A673 (cell line): ENCODE results near the gene TMEM63B. TPM values are rescaled to one million over a fixed set of nuclear protein-coding genes. Genes with fewer than 3 reads are reported as not detected.

Experiments used
- BruUV-seq: library from RNA; stranded (reverse); fragments of 400-500 nt; replicated peaks from 2 replicates; lab custom pipeline; 2021; lab: Mats Ljungman, UMichigan
- CTCF ChIA-PET: fragments of 300-600 bp; sonication (Branson Sonifier 250); formaldehyde crosslinking; loops from one replicate; lab custom pipeline; 2022; ENCODE audit warnings: antibody characterized with exemption; lab: Charles Lee
- POLR2A ChIA-PET: fragments of 300-600 bp; sonication (Branson Sonifier 250); formaldehyde crosslinking; loops from one replicate; lab custom pipeline; 2022; ENCODE audit warnings: antibody characterized with exemption; ENCODE audit not compliant: low non-redundant PET; lab: Charles Lee
- DNase-seq: peaks from one replicate; pipeline ENCODE4 v3.0.0-alpha.2; 2015; ENCODE audit warnings: low spot score
- H3K27ac ChIP-seq: fragments of 200-600 bp; sonication (generic); 2 replicates; pipeline ENCODE4 v1.5.1; 2016; ENCODE audit warnings: mixed run types, low read depth, mild to moderate bottlenecking, mixed read lengths, antibody characterized with exemption, low read length; ENCODE audit not compliant: poor library complexity, severe bottlenecking
- H3K27me3 ChIP-seq: fragments of 200-600 bp; sonication (generic); replicated peaks from 2 replicates; pipeline ENCODE4 v1.6.1; 2017; ENCODE audit warnings: mixed run types, low read depth, mild to moderate bottlenecking, mixed read lengths, antibody characterized with exemption, low read length; ENCODE audit not compliant: insufficient read depth, poor library complexity
- H3K36me3 ChIP-seq: fragments of 200-600 bp; sonication (generic); 2 replicates; pipeline ENCODE4 v1.6.1; 2016; ENCODE audit warnings: mixed run types, mild to moderate bottlenecking, mixed read lengths, antibody characterized with exemption, low read length; ENCODE audit not compliant: insufficient read depth, poor library complexity, severe bottlenecking
- H3K4me1 ChIP-seq: fragments of 200-600 bp; sonication (generic); 2 replicates; pipeline ENCODE4 v1.6.1; 2017; ENCODE audit warnings: mixed run types, mild to moderate bottlenecking, mixed read lengths, antibody characterized with exemption, low read length; ENCODE audit not compliant: insufficient read depth, poor library complexity, severe bottlenecking
- H3K4me3 ChIP-seq: fragments of 200-600 bp; sonication (generic); 2 replicates; pipeline ENCODE4 v1.5.1; 2016; ENCODE audit warnings: low read depth, mixed run types, mild to moderate bottlenecking, mixed read lengths, low read length; ENCODE audit not compliant: poor library complexity, severe bottlenecking
- H3K9me3 ChIP-seq: fragments of 200-600 bp; sonication (generic); 2 replicates; pipeline ENCODE4 v1.6.1; 2016; ENCODE audit warnings: mixed run types, low read depth, mild to moderate bottlenecking, mixed read lengths, antibody characterized with exemption, low read length; ENCODE audit not compliant: poor library complexity, severe bottlenecking
- CTCF ChIP-seq: fragments of 300-800, 200-600 bp; sonication (generic); conservative IDR thresholded peaks from 2 replicates; pipeline ENCODE4 v1.5.1; 2017; ENCODE audit warnings: low read depth, mild to moderate bottlenecking, antibody characterized with exemption, low read length, moderate library complexity, mixed read lengths
- EZH2 ChIP-seq: fragments of 200-600 bp; sonication (generic); IDR thresholded peaks from 2 replicates; pipeline ENCODE4 v1.6.1; 2017; ENCODE audit warnings: borderline replicate concordance, low read depth, mild to moderate bottlenecking, mixed read lengths, antibody characterized with exemption, low read length; ENCODE audit not compliant: poor library complexity, severe bottlenecking
- intact Hi-C: fragments of 100-400 bp; cut with micrococcal nuclease; formaldehyde crosslinking; loops from one replicate; pipeline ENCODE4 v1.10.0; 2022; ENCODE audit not compliant: unreplicated experiment
- total RNA-seq: library from RNA; stranded (reverse); gene quantifications from 2 replicates; pipeline ENCODE4 v1.2.3, GENCODE V29; 2021

Gene TMEM63B
- total RNA-seq, 1 experiment from 2014 or later: 32.0 TPM

GRCh38 chr6:44113414-44113813 lies 13.9 kb upstream of the TMEM63B start:
- Histone ChIP-seq H3K36me3 (peaks cover 62% of the 10 kb centered on the region), H3K9me3 (no peaks in the 10 kb centered on the region), H3K27me3 (no peaks in the 10 kb centered on the region), H3K27ac (no peak overlapping the region), H3K4me3 (no peak overlapping the region), H3K4me1 (peaks cover 7% of the 10 kb centered on the region)
- BruUV-seq: no TSS peak
- CTCF ChIA-PET: no interaction called here
- no peak for DNase-seq
- POLR2A ChIA-PET: interaction anchor here (0.7 kb wide), 1 partner anchor 486 kb away, joined by 10 read pairs; no protein-coding TSS in a partner anchor
- intact Hi-C loops: no loop called here
- TF ChIP-seq CTCF: 0 out of 2 replicates have a peak, but pooled peaks have one; percentile 15
- no peak for TF ChIP-seq EZH2

- H3K27me3 ChIP-seq: no peaks in the 10 kb centered on the region
- H3K27ac ChIP-seq: no peak overlapping the region
- ChIA-PET CTCF (no interaction called here), POLR2A (no interaction called here)
- H3K4me1 ChIP-seq: peaks cover 7% of the 10 kb centered on the region
- H3K36me3 ChIP-seq: peaks cover 48% of the 10 kb centered on the region
- TF ChIP-seq CTCF: no peak
- TF ChIP-seq EZH2: no peak
- no peak for DNase-seq
- no TSS peak for BruUV-seq
- H3K9me3 ChIP-seq: no peaks in the 10 kb centered on the region
- no peak overlapping the region for H3K4me3 ChIP-seq
- intact Hi-C loops: no loop called here
These were observed 11.5 kb upstream of the TMEM63B start for GRCh38 chr6:44115866-44116265.

- peak overlapping the region; percentile 41 for H3K27ac ChIP-seq
- H3K4me3 ChIP-seq: no peak overlapping the region
- no TSS peak for BruUV-seq
- ChIA-PET POLR2A (no interaction called here), CTCF (interaction anchor here (0.7 kb wide), 1 partner anchor 8 kb away, joined by 8 read pairs; no protein-coding TSS in a partner anchor)
- intact Hi-C loops: no loop called here
- no peaks in the 10 kb centered on the region for H3K27me3 ChIP-seq
- no peak for TF ChIP-seq CTCF
- TF ChIP-seq EZH2: no peak
- peaks cover 40% of the 10 kb centered on the region for H3K36me3 ChIP-seq
- no peak for DNase-seq
- H3K9me3 ChIP-seq: no peaks in the 10 kb centered on the region
- peaks cover 15% of the 10 kb centered on the region for H3K4me1 ChIP-seq
These were observed 10.5 kb upstream of the TMEM63B start for GRCh38 chr6:44116641-44117382.
